Measurements from ENCODE around the gene RAB2B. TPM values are rescaled to one million over a fixed set of nuclear protein-coding genes. Genes with fewer than 3 reads are reported as not detected.

The RAB2B gene
- total RNA-seq, result 38.3 TPM

DNA sequence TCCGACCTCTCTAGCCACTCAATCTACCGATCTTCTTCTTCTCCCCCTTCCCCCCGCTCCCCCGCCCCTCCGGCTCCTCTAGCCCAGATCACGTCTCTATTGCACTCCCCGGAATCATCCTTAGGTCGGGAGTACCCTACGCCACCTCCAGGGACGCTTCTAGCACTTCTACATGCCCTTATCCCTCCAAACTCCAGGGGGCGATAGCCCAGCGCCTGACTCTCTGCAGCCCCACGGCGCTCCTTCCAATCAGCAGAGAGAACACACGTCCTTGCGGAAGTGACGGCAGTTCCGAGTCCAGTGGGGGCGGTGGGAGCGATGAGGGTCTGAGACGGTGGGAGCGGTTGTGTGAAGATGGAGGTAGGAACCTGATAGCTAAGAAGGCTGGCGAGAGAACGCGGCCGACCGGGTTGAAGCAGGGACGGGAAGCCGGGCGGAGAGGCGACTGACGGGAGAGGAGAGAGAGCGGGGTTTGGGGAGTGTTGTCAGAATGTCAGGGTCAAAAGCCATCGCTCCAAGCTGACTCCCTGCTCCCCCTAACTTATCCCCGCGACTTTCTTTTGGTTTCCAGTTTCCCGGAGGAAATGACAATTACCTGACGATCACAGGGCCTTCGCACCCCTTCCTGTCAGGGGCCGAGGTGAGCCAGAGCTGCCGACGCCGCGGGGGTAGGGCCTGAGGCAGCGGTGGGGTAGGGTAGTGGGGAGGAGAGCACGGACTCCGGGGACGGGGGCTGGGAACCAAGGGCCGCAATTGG is at the start of gene RAB2B, which contains the start of gene TOX4:
Gene RAB2B (minus strand): TSS at position 35 of the 757 bp plus-strand sequence. CDS start 87 bp downstream, outside the sequence.
Gene TOX4 (plus strand): TSS at position 271 of the 757 bp plus-strand sequence. CDS start 84 bp downstream, at position 355.
- DNase-seq, result peak; percentile 99

DNA sequence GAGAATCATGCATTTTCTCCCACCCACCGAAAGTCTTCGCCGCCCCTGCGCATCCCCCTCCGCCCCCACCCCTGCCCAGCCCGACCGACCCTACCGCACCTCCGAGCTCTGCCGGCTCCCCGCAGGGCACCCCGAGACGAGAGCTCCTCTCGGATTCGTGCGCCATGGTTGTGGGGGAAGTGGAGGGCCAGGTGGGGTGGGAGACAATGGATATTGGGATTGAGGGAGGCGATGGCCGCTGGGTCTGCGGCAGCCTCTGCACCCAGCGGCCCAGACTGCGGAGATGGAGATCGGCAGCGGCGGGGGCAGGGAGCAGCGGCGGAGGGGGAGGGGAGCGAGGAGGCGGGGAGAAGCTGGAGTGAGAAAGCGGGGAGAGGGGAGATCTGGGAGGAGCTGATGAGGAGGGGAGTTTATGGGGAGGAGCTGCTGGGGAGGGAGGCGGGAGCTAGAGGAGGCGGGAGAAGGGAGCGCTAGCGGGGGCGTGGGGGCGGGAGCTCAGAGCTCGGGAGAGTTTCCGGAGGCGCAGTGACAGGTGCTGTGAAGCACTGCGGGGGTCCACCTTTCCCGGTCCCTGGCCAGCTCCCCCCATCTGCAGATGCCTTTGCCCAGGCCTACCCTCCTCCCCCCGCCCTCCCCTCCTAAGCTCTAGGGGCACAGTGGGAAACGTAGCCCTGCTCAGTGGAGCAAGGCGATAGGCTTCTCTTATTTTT is 49.4 kb upstream of the RAB2B start, which contains the start of gene SALL2:
Gene SALL2 (minus strand): TSS at position 385 of the 710 bp plus-strand sequence. CDS start 219 bp downstream, at position 166.
- peak; percentile 78 for DNase-seq

DNA sequence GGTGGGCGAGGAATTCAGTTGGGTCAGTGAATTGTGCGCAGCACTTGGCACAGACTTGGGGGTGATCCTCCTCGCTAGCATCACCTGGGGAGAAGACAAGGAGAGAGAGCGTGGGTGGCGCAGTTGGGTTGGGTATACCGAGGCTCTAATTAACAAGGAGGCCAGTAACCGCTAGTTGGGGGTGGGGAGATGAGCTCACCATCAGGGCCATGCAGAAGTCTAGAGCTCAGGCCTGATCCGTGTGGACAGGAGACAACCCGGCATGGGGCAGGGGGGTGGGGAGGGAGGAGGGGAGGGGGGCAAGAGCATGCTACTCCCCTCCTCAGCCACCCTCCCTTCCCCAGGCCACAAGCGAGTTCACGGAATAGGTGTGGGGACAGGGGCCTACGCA is 48.8 kb upstream of the RAB2B start:
- no peak for DNase-seq

DNA sequence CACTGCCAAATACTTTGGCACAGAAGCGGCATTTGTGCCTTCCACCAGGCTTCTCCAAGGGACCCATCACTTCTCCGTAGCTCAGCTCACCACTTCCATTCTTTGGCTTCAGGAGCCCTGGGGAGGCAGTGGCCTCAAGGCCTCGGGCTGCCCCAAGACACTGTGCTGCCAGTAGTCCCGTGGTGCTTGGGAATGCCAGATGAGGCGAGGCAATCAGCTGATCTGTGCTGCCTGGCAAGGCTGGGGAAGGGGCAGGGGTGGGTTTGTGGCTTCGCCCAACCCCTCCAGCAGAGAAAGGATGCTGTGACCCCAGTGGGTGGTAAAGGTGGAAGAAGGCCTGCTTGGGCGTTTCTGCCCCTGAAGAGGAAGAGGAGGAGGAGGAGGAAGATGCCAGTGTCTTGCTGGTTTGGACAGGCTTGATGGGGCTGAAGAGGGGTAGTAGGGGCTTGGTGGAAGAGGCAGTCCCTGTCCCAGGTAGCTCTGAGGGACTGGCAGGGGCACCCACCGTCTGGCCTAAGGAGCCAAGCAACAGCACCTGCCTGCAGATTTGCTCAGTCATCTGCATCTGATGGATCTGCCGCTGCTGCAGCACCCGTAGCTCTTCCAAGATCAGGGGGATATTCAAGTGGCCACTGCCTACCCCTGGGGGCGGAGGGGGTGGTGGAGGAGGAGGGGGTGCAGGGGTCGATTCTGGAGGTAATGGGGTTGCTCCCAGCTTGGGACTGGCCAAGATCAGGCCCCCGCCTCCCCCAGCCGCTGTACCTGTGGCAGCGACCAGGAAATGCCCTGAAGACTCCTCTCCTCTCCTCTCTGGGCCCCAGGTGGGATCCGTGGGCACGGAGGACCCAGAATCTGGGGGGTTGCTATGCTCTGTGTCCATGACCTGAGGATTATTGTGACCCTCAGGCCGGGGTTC is 48.1 kb upstream of the RAB2B start:
- DNase-seq, result no peak

DNA sequence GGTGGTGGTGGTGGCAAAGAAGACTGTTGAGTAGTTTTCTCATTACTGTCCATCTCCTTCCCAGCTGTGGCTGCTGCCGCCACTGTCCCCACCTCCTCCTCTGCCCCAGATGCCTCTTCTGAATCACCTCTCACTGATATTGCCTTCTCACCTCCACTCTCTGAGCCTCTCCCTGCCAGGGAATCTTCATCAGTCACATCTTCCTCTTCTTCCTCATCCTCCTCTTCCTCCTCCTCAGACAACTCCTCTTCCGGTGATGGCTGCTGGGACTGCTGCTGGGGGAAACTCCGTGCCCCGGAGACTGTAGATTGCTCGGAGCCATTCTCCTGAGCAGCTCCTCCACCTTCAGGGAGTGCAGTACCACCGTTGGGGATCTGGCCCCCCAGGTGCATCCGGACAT is 46.4 kb upstream of the RAB2B start:
- no peak for DNase-seq

DNA sequence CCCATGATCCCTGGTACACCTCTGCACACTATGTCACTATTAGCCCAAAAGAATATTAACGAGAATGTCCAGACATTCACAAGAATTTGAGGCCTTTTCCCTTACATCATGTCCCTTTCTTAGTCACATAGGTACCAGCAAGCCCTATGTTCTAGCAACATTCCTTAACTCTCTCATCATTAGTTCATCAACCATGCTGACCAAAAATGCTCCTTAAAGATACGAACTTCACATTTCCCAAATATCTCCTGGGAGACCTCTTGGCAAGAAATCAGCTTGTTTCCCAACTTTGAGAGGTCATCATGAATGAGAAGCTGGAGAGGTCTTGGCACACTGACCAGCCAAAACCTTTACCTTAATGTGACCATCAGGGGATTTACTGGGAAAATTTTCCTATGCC is 44.7 kb upstream of the RAB2B start:
- no peak for DNase-seq

DNA sequence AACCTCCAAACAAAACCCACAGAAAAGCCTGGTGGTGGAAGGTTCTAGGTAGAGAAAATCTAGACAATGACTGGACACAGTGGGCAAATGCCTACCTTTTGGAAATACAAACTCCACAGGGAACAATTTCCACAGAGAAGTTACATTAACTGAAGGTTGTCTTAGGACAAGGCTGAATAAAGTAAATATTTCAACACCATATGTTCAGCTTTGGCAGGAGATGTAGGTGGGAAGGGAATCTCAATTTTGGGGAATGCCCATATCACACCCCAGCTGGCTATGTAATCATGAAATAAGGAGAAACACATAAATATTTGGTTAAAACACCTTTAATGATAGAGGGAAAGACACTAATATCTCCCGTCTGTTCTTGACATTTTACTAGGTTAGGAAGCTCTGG is 44.0 kb upstream of the RAB2B start:
- no peak for DNase-seq

DNA sequence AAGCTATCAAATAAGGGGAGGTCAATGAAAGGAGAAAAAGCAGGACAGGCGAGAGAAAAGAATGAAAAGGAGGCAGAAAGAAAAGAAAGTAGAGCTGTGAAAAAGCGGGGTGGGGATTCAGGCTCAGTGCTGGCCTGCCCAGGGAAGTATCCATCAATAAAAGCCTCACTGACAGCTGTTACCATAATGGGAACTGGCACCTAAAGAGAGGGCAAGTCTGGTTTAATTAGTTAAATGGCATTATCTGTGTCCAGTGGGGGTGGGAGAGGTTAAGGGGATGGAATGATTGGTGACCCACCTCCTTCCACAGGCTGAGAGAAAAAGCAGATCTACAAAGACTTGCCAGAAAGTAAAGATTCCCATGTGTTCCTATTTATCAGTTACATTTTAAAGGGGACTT is 42.0 kb upstream of the RAB2B start:
- no peak for DNase-seq

DNA sequence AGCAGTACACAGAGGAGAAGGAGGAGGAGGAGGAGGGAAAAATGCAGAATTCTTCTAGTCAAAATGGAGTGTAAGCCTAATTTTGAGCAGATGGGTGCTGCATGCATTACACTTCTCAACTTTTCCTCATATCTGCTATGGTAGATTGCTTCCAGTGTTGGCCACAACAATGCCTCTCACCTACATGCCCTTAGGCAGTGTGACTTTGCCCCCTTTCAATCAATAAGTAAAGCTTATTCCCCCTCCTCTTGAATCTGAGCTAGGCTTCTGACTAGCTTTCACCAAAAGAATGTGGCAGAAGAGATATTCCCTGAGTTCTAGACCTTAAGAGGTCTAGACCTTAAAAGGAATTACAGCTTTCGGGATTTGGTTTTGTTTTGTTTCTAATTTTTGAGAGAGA is 37.6 kb upstream of the RAB2B start:
- no peak for DNase-seq

DNA sequence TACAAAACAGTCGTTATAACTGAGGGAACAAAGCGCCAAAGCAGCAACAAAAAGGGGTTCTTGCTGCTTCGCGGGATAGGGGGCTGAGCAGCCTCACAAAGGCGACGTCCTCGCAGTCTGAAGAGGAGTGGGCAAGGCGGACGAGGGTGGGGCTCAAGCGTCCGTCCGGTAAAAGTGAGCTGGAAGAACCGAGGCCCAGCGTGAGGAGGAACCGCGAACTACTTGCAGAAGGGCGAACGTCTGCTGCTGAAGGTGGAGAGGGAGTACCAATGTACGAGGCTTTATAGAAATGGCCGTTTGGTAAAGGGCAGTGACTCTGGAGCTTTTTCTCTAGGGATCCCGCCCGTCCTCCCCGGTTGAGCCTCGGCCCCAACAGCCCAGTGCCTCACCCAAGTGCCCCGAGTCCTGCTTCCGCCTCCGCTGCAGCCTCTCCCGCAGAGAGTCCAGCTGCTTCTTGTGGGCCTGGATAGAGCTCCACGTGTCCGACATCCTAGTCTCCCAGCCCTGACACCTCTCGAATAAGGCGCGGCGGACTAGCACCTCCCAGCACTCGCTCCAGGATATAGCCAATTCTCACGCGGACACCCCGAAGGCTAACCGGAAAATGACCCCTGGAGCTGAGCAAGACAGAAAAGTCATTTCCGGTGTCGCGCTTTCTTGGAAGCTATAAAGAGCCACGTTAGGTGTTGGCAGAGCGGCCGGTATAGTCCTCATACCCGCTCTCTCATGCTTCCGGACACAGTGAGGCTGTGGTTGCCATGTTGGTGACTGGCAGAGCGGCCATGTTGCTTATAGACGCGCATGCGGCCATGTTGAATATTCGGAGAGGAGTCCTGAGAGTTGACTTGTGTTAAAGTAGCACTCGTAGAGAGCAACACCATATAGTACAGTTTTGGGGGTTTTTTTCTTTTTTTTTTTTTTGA is 34.2 kb upstream of the RAB2B start, which contains the start of gene METTL3:
Gene METTL3 (minus strand): TSS at position 606 of the 923 bp plus-strand sequence. CDS start 117 bp downstream, at position 489.
- DNase-seq, result peak; percentile 98

DNA sequence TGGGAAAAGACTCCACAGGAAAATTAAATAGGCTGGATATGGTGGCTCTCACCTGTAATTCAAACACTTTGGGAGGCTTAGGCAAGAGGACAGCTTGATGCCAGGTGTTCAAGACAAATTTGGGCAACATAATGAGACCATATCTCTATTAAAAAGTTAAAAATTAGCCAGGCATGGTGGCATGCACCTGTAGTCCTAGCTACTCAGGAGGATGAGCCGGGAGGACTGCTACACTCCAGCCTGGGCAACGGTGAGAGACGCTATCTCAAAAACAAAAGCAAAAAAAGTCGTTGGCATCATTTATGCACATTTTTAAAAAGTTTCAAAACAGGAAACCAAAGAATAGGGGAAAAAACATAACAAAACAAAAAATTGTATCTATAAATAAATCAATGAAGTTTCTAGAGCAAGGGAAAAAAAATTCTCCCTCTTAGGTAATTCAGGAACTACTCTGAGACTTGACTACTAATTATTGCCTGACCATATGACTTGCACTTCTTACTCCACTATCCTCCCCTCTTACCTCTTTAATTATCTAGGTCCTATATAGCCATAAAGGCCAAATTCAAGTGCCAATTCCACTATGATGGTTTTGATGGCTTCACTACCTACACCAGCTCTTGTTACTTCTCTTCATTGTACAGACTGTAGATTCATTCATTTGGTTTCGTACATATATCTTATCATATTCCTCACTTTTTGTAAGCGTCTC is 32.8 kb upstream of the RAB2B start:
- no peak for DNase-seq

DNA sequence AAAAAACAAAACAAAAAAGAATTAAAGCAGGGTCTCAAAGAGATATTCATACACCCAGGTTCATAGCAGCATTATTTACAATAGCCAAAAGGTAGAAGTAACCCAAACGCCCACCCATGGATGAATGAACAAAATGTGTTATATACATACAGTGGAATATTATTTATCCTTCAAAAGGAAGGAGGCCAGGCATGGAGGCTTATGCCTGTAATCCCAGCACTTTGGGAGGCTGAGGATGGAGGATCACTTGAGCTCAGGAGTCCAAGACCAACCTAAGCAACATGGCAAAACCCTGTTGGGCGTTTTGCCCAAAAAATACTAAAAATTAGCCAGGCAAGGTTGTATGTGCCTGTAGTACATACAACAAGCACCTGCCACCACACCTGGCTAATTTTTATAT is 29.8 kb upstream of the RAB2B start:
- no peak for DNase-seq

DNA sequence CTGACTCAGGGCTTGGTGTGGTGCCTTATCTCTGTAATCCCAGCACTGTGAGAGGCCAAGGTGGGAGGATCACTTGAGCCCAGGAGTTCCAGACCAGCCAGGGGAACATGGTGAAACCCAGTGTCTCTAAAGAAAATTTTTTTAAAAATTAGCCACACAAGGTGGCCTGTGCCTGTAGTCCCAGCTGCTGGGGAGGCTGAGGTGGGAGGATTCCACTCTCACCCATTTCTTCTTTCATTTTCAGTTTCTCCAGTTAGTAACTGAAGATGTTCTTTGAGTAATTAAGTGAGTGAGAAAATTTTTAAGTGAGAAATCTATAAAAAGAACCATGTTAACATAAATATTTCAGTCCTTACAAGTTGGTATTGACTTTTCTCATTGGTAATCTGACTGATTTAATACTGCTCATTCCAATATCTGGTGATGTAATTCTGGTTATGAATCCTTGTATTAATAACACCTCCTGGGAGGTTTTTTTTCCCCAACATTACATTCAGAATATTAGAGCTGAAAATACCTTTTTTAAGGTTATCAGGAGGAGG is 28.3 kb upstream of the RAB2B start:
- DNase-seq, result no peak

DNA sequence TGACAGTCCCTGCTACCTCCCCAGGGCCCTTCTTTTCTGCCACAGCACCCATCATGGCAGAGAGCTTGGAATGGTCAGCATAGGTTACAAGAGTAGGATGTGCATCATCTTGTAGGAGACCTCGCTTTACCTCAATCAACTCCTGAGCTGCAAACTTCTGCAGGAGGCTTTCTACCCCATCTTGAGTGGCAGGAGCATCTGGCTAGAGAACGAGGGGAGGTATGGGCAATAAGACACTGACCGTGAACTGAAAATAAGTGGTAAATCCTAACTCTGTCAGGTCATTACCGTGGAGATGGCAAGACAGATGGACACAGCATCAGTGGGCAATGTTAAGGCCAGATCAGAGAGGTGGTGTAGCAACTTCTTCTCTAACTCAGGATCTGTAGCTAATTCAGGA is 26.6 kb upstream of the RAB2B start:
- no peak for DNase-seq

DNA sequence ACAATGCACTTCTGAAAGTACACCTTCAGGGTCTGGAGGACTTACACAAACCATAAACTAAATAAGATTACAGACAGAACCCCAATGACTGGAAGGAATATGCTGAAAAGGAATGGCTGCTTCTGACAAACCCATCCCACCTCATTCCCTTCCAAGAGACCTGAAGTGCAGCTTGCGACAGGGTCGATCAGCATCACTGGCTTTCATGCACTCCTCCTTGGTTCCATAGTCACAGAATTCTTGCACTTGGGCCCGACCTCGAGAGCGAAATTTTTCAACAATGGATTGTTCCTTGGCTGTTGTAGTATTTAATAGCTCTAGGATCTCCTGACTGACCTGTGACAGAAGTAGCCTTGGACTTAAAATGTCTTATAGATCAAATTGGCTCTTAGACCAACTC is 24.8 kb upstream of the RAB2B start:
- DNase-seq, result no peak

DNA sequence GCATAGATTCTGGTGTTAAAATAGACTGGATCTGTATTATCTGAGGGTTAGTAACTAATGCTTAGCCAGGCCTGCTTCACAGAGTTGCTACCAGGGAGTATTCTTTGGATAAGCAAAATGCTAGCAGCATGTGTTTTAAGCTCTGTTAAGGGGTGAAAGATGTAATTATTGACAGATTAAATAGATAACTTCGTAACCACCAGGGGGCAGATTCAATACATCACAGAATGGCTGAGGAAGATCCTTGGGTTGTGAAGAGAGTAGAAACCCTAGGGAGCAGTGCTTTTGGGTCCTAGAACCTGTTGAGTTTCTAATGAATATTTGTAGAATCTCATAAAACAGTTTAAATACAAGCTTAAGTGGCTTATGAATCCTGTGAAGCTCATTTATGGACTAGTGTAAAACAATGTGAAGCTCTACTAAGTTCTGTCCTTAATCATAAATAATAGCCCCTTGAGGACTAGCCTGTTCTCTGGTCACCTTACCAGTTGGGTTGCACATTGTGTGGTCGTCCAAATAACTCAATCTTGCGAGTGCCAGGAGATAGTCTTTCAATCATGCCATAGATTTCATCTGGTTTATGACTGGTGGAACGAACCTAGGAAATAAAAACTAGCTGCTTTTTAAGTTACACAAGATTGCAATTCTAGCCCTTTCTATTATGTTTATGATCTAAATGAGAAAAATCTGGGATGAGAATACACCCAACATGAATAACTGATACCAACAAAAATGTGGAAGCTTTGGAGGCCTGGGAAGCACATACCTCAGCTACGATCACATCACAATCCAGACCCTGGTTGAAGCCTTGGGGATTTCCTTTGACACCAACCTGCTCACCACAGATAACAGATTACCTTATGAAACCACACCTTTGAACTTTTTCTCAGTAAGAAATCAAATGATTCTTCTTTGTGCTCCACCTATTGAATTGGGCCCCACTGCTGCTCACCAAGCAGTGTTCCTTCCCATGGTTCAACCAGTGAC is 22.1 kb upstream of the RAB2B start:
- DNase-seq, result peak; percentile 22

DNA sequence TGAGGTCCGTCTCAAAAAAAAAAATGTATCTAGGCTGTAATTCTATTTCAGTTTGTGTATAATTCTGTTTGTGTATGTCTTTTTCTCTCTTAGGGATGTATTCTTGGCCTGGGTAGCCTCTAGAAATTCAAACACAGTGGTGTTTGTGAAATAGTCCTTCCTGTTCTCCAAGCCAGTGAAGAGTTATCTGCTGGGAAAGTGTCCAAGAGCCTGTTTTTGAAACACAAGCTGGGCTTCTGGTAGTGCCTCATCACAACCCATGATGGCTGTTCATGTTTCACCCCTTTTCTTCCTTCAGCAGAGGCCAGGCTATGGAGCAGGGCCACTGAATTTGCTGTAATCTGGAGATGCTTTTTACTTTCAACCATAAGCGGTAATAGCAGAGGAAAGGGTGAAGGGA is 19.7 kb upstream of the RAB2B start:
- no peak for DNase-seq

DNA sequence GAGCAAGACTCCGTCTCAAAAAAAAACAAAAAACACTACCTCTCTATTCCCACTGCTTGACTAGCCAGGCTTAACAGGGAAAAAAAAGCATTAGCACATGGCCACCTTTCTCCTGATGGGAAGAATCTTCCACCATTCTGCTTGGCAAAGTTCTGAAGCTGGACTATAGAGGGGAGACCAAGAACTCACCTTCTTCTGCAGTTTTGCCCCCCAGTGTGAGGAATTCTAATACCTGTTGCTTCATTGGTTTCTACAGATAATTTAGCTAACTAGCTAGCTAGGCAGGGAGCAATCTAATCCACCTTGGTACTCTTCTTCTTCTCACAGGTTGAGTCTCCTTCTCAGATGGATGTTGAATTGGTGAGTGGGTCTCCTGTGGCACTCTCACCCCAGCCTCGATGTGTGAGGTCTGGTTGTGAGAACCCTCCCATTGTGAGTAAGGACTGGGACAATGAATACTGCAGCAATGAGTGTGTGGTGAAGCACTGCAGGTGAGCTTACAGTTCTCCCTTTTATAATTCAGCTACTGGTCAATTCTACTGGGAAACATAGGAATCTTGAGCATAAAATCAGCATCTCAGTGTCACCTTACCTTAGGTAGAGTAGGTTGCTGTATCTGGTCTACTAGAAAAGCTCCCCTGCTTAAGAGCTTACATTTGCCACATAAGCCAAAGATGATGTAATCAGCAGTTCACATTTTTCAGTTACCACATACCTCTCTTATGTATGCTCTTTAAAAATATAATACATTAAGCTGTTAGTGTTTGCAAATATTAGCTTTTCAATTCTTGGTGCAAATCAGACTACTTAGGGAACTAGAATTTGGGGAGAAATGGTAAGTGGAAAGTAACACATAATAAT is 18.4 kb upstream of the RAB2B start:
- no peak for DNase-seq

All from skin of body (tissue), 2 donors.